ENCODE results near the gene PPP2R2C.

GRCh38 chr4:6439120-6439762, 33.2 kb downstream of the PPP2R2C start:
- TF ChIP-seq CTCF (conservative IDR thresholded peaks at IDR 0.05; ENCODE audit: low read depth, low read length) (no peak), EZH2 (IDR thresholded peaks at IDR 0.05; ENCODE audit: low read length, unreplicated experiment) (no peak)

Data from PC-3 (cell line).